ENCODE results near the gene KLRC2. TPM values are rescaled to one million over a fixed set of nuclear protein-coding genes. Genes with fewer than 3 reads are reported as not detected.
"Not testable (repeated sequence)": the region's sequence is repeated elsewhere in the genome, so short reads cannot be mapped to it uniquely, and the experiment has no call there.

Gene KLRC2
- total RNA-seq (2022) (not detected in 2 replicates), Bru-seq, nascent RNA (percentile 12 among the genes with signal in this experiment), BruChase-seq, experiment 1, labeled RNA remaining after a 6-hour chase (percentile 13 among the genes with signal in this experiment), BruChase-seq, experiment 2, labeled RNA remaining after a 2-hour chase (percentile 13 among the genes with signal in this experiment)
- long read RNA-seq: 0 reads

DNA sequence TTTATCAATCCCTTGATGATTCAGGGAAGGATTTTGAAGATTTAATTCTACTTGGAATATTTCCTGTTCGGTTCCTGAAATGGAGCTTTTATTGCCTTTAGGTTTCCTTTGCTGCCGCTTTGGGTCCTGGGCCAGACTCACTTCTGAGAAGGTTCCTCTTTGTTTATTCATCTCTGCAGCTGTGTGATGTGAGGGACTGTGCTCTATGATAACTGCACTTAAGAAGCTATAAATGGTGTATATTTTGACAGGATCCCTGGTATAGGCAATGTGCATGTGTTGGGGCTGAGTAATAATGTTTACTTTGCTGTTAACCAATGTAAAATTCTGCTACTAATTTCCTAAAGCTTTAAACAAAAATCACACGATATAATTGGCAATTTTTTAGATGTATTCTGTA lies at the start of gene KLRC2:
Gene KLRC2 (minus strand): TSS at position 195 of the 400 bp plus-strand sequence. CDS start 24 bp downstream, at position 171.
- peak; percentile 15 for DNase-seq
- H3K27me3 Mint-ChIP-seq (ENCODE audit: unreplicated experiment); BruUV-seq (replicated peaks); H3K27ac Mint-ChIP-seq (ENCODE audit: unreplicated experiment); intact Hi-C loops (cut with micrococcal nuclease; ENCODE audit: unreplicated experiment); H3K9me3 Mint-ChIP-seq (ENCODE audit: low read depth, unreplicated experiment); H3K4me3 Mint-ChIP-seq (ENCODE audit: low read depth, unreplicated experiment); H3K36me3 Mint-ChIP-seq (ENCODE audit: insufficient read depth, unreplicated experiment); CTCF ChIA-PET; H3K4me1 Mint-ChIP-seq (ENCODE audit: low read depth, unreplicated experiment): not testable (repeated sequence)

- CTCF ChIA-PET: interaction anchor here (0.6 kb wide), 1 partner anchor 103 kb away, joined by 4 read pairs; no protein-coding TSS in a partner anchor
Observed at GRCh38 chr12:10481901-10482300, 46.1 kb upstream of the KLRC2 start.

DNA sequence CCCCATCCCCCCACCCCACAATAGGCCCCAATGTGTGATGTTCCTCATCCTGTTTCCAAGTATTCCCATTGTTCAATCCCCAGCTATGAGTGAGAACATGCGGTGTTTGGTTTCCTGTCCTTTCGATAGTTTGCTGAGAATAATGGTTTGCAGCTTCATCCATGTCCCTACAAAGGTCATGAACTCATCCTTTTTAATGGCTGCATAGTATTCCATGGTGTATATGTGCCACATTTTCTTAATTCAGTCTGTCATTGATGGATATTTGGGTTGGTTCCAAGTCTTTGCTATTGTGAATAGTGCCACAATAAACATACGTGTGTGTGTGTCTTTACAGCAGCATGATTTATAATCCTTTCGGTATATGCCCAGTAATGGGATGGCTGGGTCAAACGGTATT lies 37.0 kb upstream of the KLRC2 start:
- H3K27me3 Mint-ChIP-seq (ENCODE audit: unreplicated experiment); BruUV-seq (replicated peaks); DNase-seq; H3K36me3 Mint-ChIP-seq (ENCODE audit: insufficient read depth, unreplicated experiment); intact Hi-C loops (cut with micrococcal nuclease; ENCODE audit: unreplicated experiment); H3K9me3 Mint-ChIP-seq (ENCODE audit: low read depth, unreplicated experiment); H3K4me3 Mint-ChIP-seq (ENCODE audit: low read depth, unreplicated experiment); CTCF ChIA-PET; H3K27ac Mint-ChIP-seq (ENCODE audit: unreplicated experiment): not testable (repeated sequence)
- peaks cover 23% of the 10 kb centered on the region for H3K4me1 Mint-ChIP-seq (ENCODE audit: low read depth, unreplicated experiment)

More at GRCh38 chr12:10481901-10482300, 46.1 kb upstream of the KLRC2 start:
- H3K27ac Mint-ChIP-seq (ENCODE audit: unreplicated experiment); H3K36me3 Mint-ChIP-seq (ENCODE audit: insufficient read depth, unreplicated experiment); BruUV-seq (replicated peaks); H3K9me3 Mint-ChIP-seq (ENCODE audit: low read depth, unreplicated experiment); H3K4me3 Mint-ChIP-seq (ENCODE audit: low read depth, unreplicated experiment); DNase-seq; H3K4me1 Mint-ChIP-seq (ENCODE audit: low read depth, unreplicated experiment); intact Hi-C loops (cut with micrococcal nuclease; ENCODE audit: unreplicated experiment); H3K27me3 Mint-ChIP-seq (ENCODE audit: unreplicated experiment): not testable (repeated sequence)

DNA sequence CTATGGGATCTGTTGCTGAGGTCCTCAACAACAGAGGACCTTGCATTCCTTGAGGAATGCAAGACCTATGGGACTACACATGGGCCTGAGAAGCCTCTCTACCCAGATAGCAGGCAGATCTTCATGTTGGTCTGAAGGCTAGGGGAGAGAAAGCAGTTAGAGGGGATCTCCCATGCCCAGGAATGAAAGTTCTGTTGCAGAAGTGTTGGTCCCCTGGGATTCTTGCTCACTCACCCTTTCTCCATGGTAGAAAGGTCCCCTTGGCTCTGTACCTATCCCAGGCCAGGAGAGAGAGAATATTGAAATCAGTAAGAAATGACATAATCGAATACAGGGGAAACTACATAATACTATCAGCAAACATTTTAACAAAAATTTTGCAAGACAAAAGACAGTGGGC lies 33.9 kb upstream of the KLRC2 start:
- CTCF ChIA-PET: no interaction called here
- H3K4me3 Mint-ChIP-seq (ENCODE audit: low read depth, unreplicated experiment): no peak overlapping the region
- no peaks in the 10 kb centered on the region for H3K36me3 Mint-ChIP-seq (ENCODE audit: insufficient read depth, unreplicated experiment)
- peaks cover 13% of the 10 kb centered on the region for H3K4me1 Mint-ChIP-seq (ENCODE audit: low read depth, unreplicated experiment)
- no peak for DNase-seq
- no TSS peak for BruUV-seq (replicated peaks)
- intact Hi-C loops (cut with micrococcal nuclease; ENCODE audit: unreplicated experiment): no loop called here
- TF ChIP-seq CTCF (IDR thresholded peaks at IDR 0.05; ENCODE audit: unreplicated experiment): no peak
- no peaks in the 10 kb centered on the region for H3K27me3 Mint-ChIP-seq (ENCODE audit: unreplicated experiment)
- no peak overlapping the region for H3K27ac Mint-ChIP-seq (ENCODE audit: unreplicated experiment)
- no peaks in the 10 kb centered on the region for H3K9me3 Mint-ChIP-seq (ENCODE audit: low read depth, unreplicated experiment)

DNA sequence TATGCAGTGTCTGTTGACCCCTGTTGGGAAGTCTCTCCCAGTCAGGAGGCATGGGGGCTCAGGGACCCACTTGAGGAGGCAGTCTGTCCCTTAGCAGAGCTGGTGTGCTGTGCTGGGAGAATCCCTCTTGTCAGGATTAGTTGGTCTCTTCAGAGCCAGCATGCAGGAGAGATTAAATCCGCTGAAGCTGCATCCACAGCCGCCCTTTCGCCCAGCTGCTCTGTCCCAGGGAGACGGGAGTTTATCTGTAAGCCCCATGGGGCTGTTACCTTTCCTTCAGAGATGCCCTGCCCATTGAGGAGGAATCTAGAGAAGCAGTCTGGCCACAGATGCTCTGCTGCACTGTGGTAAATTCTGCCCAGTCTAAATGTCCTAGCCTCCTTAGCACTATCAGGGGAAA lies 30.5 kb upstream of the KLRC2 start:
- no peak for TF ChIP-seq CTCF (IDR thresholded peaks at IDR 0.05; ENCODE audit: unreplicated experiment)
- no peak for DNase-seq
- H3K36me3 Mint-ChIP-seq (ENCODE audit: insufficient read depth, unreplicated experiment): no peaks in the 10 kb centered on the region
- no peak overlapping the region for H3K4me3 Mint-ChIP-seq (ENCODE audit: low read depth, unreplicated experiment)
- BruUV-seq (replicated peaks): no TSS peak
- intact Hi-C loops (cut with micrococcal nuclease; ENCODE audit: unreplicated experiment): no loop called here
- peaks cover 6% of the 10 kb centered on the region for H3K4me1 Mint-ChIP-seq (ENCODE audit: low read depth, unreplicated experiment)
- H3K27ac Mint-ChIP-seq (ENCODE audit: unreplicated experiment): no peak overlapping the region
- CTCF ChIA-PET: no interaction called here
- H3K27me3 Mint-ChIP-seq (ENCODE audit: unreplicated experiment): no peaks in the 10 kb centered on the region
- peaks cover 5% of the 10 kb centered on the region for H3K9me3 Mint-ChIP-seq (ENCODE audit: low read depth, unreplicated experiment)

DNA sequence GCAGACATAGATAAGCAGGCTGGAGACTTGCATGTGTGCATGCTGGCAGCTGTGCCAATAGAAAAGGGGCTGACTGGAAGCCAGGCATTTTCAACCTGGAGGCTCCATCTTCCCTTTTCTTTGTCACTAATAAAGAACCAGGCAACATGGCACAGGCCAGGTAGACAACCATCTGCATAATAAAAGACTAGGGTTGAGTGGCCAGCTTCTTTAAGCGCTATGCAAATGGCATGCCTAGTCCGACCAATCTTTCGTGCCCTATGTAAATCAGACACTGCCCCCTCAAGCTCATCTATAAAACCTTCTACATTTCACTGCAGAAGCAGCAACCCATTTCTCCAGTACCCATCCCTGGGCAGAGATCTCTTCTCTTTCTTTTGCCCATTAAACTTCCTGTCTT lies 21.9 kb upstream of the KLRC2 start:
- peaks cover 5% of the 10 kb centered on the region for H3K9me3 Mint-ChIP-seq (ENCODE audit: low read depth, unreplicated experiment)

More for the DNA sequence above, 21.9 kb upstream of the KLRC2 start:
- H3K27me3 Mint-ChIP-seq (ENCODE audit: unreplicated experiment): no peaks in the 10 kb centered on the region
- CTCF ChIA-PET: no interaction called here
- BruUV-seq (replicated peaks): no TSS peak
- intact Hi-C loops (cut with micrococcal nuclease; ENCODE audit: unreplicated experiment): no loop called here
- H3K36me3 Mint-ChIP-seq (ENCODE audit: insufficient read depth, unreplicated experiment): no peaks in the 10 kb centered on the region
- no peak for TF ChIP-seq CTCF (IDR thresholded peaks at IDR 0.05; ENCODE audit: unreplicated experiment)
- no peak overlapping the region for H3K27ac Mint-ChIP-seq (ENCODE audit: unreplicated experiment)
- H3K4me1 Mint-ChIP-seq (ENCODE audit: low read depth, unreplicated experiment): no peaks in the 10 kb centered on the region
- no peak overlapping the region for H3K4me3 Mint-ChIP-seq (ENCODE audit: low read depth, unreplicated experiment)
- DNase-seq: no peak
